Uterine smooth muscle cell (primary cell): ENCODE data around the gene TMPO. TPM values are rescaled to one million over a fixed set of nuclear protein-coding genes. Genes with fewer than 3 reads are reported as not detected.

Source experiments
- total RNA-seq: library from RNA; depleted of rRNA; stranded (reverse); fragments of >200 nt; gene quantifications from 2 replicates; pipeline ENCODE4 v1.2.3, GENCODE V29; 2014

Gene TMPO, protein sequence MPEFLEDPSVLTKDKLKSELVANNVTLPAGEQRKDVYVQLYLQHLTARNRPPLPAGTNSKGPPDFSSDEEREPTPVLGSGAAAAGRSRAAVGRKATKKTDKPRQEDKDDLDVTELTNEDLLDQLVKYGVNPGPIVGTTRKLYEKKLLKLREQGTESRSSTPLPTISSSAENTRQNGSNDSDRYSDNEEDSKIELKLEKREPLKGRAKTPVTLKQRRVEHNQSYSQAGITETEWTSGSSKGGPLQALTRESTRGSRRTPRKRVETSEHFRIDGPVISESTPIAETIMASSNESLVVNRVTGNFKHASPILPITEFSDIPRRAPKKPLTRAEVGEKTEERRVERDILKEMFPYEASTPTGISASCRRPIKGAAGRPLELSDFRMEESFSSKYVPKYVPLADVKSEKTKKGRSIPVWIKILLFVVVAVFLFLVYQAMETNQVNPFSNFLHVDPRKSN
- 89.5 and 240 TPM in 2 replicates for total RNA-seq

DNA sequence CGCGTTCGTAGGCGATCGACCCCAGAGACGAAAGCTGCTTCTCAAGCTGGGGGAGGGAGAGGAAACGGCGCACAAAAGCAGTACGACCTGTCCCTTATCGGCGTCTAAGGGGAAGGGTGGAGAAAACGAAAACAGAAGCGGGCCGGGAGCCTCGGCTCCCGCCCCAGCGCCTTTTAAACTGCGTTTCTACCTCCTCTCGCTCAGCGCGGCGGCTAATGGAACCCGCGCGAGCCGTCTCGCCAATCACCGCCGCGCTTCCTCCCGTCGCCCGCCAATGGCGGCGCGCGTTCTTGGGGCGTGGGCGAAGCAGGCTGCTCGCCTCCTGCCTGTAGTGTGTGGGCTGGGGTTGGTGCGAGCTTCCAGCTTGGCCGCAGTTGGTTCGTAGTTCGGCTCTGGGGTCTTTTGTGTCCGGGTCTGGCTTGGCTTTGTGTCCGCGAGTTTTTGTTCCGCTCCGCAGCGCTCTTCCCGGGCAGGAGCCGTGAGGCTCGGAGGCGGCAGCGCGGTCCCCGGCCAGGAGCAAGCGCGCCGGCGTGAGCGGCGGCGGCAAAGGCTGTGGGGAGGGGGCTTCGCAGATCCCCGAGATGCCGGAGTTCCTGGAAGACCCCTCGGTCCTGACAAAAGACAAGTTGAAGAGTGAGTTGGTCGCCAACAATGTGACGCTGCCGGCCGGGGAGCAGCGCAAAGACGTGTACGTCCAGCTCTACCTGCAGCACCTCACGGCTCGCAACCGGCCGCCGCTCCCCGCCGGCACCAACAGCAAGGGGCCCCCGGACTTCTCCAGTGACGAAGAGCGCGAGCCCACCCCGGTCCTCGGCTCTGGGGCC, at the start of gene TMPO:
TMPO (plus strand) TSS at position 304 of the 824 bp plus-strand sequence; CDS start at position 582, 278 bp downstream.

DNA sequence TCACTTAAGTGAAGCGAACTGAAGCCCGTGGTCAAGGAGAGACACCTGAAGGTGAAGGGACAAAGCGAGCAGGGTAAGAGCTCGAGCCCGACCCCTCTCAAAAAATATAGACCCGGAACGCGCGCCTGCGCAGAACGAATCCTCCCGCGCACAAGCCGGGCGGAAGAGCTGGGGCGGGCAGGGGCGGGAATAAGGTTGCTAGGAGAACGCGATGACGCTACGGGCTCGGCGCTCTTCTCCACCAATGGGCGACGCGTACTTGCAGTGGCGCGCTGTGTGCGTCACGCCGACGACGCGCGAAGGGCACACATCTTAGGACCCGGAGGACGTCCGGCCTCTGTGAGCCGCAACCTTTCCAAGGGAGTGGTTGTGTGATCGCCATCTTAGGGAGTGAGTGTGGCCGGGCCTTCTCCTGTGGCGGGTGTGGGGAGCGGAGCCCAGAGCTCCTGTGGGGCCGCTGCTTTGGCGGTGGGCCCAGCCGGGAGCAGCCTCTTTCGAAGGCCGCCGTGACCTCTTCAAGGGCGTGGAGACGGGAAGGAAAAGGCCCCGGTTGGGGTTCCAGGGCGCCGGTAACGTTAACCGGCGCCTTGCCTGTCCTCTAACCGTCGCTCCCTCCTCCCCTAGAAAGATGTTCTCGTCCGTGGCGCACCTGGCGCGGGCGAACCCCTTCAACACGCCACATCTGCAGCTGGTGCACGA, 78.1 kb downstream of the TMPO start, which contains the start of gene SLC25A3:
SLC25A3 (plus strand) TSS at position 336 of the 699 bp plus-strand sequence; CDS start at position 629, 293 bp downstream.

Other genes starting within 250 kb of the TMPO start
- 759 and 840 TPM in 2 replicates for gene SLC25A3, start 78.1 kb downstream of the TMPO start, total RNA-seq
- 68.5 and 82.9 TPM in 2 replicates for gene IKBIP, start 129.2 kb downstream of the TMPO start, total RNA-seq
- 28.6 and 29.7 TPM in 2 replicates for gene APAF1, start 129.7 kb downstream of the TMPO start, total RNA-seq